ENCODE results near the gene TBC1D22B.

DNA sequence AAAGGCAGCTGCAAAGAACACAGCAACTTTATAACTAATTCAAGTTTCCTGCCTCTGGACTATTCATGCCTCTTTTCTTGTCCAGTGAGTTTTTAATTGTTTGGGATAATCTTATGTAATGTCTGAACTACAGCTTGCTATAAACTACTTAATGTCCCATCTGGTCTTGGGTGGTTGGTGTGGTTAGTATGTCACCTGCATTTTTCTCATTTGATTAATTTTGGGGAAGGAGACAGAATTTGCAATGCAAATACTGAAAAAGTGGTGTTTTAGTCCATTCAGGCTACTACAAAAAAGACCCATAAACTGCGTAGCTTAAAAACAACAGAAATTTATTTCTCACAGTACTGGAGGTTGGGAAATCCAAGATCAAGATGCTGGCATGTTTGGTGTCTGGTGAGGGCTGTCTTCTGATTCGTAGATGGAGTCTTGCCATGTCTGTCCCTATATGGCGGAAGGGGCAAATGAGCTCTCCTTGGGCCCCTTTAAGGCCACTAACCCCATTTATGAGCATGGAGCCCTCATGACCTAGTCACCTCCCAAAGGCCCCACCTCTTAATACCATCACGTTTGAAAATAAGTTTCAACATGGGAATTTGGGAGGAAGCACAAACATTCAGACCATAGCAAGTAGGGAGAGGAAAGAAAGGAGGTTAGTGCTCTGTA is 118.6 kb downstream of the TBC1D22B start:
- TF ChIP-seq MAX (IDR thresholded peaks at IDR 0.05; ENCODE audit: low read depth, low read length), result no peak
- no peak for TF ChIP-seq CTCF (IDR thresholded peaks at IDR 0.05; ENCODE audit: low read depth, low read length)
